H7 (cell line): Measurements from ENCODE around the gene OR7A10. TPM values are rescaled to one million over a fixed set of nuclear protein-coding genes. Genes with fewer than 3 reads are reported as not detected.

Experiments
- DNase-seq: peaks from one replicate; pipeline ENCODE4 v3.0.0; 2012
- H3K27me3 ChIP-seq: 2 replicates; pipeline ENCODE4 v1.6.0; 2011; ENCODE audit warnings: mild to moderate bottlenecking, low read length; ENCODE audit not compliant: control insufficient read depth, insufficient read depth
- H3K36me3 ChIP-seq: replicated peaks from 2 replicates; pipeline ENCODE4 v1.5.1; 2011; ENCODE audit warnings: low read length; ENCODE audit not compliant: control insufficient read depth, insufficient read depth
- H3K4me3 ChIP-seq: 2 replicates; pipeline ENCODE4 v1.5.1; 2011; ENCODE audit warnings: low read depth, mild to moderate bottlenecking, control low read depth, low read length, moderate library complexity; ENCODE audit not compliant: insufficient read depth
- total RNA-seq: library from RNA; depleted of rRNA; stranded (reverse); fragments of >200 nt; shearing (Covaris generic); gene quantifications from 2 replicates; pipeline ENCODE4 v1.2.3, GENCODE V29; 2014; rRNA removed

Gene OR7A10
- not detected in 2 replicates for total RNA-seq

DNA sequence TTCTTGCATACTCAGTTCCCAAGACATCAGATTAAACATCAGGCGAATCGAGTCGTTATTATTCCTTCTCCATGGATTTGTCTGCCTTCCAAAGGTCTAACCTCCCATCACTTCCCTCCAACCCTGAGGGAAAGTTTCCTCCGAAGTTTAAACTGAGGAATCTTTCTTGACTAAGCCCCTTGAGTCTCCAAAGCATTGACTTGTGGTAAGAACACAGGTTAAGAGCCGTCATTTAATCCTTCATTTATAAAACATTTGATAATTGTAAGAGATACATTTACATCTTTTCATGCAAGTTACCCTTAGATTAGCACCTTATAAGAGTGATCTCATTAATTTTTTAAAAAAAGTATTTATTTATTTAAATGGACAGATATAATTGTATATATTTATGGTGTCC is at the start of gene OR7A10:
TSS of gene OR7A10 (minus strand) at position 101 of the 400 bp plus-strand sequence. CDS start 7,045 bp downstream, outside the sequence.
- Histone ChIP-seq H3K36me3 (no peaks in the 10 kb centered on the region), H3K4me3 (no peak within 1 kb of the TSS), H3K27me3 (no peaks in the 10 kb centered on the region)
- DNase-seq, result no peak

- DNase-seq, result no peak
- H3K4me3 ChIP-seq, result no peak overlapping the region
- no peaks in the 10 kb centered on the region for H3K36me3 ChIP-seq
These were observed 42.1 kb upstream of the OR7A10 start for GRCh38 chr19:14890643-14891379.

GRCh38 chr19:14889994-14890642 is 41.4 kb upstream of the OR7A10 start:
- Histone ChIP-seq H3K27me3 (no peaks in the 10 kb centered on the region), H3K4me3 (no peak overlapping the region), H3K36me3 (no peaks in the 10 kb centered on the region)
- DNase-seq, result no peak

More at GRCh38 chr19:14890643-14891379, 42.1 kb upstream of the OR7A10 start:
- no peaks in the 10 kb centered on the region for H3K27me3 ChIP-seq

GRCh38 chr19:14886032-14886431 is 37.3 kb upstream of the OR7A10 start, which contains the start of gene OR7A17:
OR7A17 (minus strand) TSS chr19:14886132; CDS start chr19:14881355, 4,777 bp downstream.
- H3K36me3 ChIP-seq, result no peaks in the 10 kb centered on the region
- H3K27me3 ChIP-seq, result no peaks in the 10 kb centered on the region
- H3K4me3 ChIP-seq, result no peak within 1 kb of the TSS
- DNase-seq, result no peak

DNA sequence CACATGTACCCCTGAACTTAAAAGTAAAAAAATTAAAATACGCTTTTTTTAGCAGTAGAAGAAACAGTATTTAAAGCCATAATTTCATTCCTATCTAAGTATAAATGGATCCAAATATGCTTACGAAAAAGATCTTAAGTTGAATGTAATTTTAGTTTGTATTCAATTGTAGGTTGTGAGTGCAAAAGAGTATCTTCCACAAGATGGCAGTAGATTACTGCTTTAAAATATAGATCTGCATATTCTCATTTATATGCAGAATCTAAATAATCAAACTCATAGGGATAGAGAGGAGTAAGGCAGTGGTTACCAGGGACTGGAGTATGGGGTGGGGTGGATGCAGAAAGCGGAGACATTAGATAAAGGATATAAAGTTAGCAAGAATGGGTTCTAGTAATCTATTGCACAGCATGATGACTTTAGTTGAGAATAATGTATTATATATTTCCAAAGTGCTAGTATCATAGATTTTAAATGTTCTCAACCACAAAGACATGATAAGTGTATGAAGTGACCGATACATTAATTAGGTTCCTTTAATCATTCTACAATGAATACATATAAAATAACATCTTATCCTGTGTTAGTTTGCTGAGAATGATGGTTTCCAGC is 23.0 kb upstream of the OR7A10 start:
- peak; percentile 32 for DNase-seq
- H3K27me3 ChIP-seq, result no peaks in the 10 kb centered on the region
- H3K36me3 ChIP-seq, result no peaks in the 10 kb centered on the region
- H3K4me3 ChIP-seq, result no peak overlapping the region

DNA sequence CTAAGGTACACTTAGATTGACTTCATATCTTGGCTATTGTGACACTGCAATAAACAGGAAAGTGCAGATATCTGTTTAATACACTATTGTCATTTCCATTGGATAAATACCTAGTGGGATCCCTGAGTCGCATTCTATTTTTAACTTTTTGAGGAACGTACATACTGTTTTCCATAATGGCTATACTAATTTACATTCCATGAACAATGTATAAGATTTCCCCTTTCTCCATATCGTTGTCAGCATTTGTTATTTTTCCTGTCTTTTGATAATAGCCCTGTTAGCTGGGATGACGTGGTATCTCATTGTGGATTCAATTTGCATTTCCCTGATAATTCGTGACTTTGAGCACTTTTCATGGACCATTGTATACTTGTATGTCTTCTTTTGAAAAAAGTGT is 19.8 kb upstream of the OR7A10 start:
- no peaks in the 10 kb centered on the region for H3K27me3 ChIP-seq
- DNase-seq, result no peak
- no peak overlapping the region for H3K4me3 ChIP-seq
- H3K36me3 ChIP-seq, result no peaks in the 10 kb centered on the region

- Histone ChIP-seq H3K4me3 (no peak overlapping the region), H3K27me3 (no peaks in the 10 kb centered on the region), H3K36me3 (no peaks in the 10 kb centered on the region)
- no peak for DNase-seq
These were observed 5.1 kb downstream of the OR7A10 start for GRCh38 chr19:14843578-14843977.

GRCh38 chr19:14843169-14843568 is 5.6 kb downstream of the OR7A10 start:
- DNase-seq, result no peak
- Histone ChIP-seq H3K36me3 (no peaks in the 10 kb centered on the region), H3K27me3 (no peaks in the 10 kb centered on the region), H3K4me3 (no peak overlapping the region)

DNA sequence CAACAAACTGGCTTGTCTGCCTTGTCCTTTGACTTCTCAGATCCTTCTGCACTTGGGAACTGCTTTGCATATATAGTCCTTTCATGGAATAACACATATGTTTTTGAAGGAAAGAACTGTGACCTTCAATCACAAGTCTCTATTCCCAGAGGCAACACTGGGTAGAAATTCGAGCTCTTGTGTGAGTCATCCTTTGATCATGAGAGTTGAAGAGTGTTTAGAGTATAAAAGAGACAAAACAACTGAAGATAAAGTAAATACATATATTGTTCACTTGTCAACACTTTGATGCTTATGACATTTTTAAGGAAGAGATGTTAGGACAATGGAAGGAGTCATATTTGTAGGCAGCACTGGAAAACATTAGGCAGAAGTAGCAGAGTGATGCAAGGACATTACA is 8.5 kb downstream of the OR7A10 start:
- DNase-seq, result no peak
- no peaks in the 10 kb centered on the region for H3K36me3 ChIP-seq
- no peaks in the 10 kb centered on the region for H3K27me3 ChIP-seq
- H3K4me3 ChIP-seq, result no peak overlapping the region

GRCh38 chr19:14837391-14837790 is 11.3 kb downstream of the OR7A10 start:
- Histone ChIP-seq H3K4me3 (no peak overlapping the region), H3K27me3 (no peaks in the 10 kb centered on the region)
- no peak for DNase-seq

DNA sequence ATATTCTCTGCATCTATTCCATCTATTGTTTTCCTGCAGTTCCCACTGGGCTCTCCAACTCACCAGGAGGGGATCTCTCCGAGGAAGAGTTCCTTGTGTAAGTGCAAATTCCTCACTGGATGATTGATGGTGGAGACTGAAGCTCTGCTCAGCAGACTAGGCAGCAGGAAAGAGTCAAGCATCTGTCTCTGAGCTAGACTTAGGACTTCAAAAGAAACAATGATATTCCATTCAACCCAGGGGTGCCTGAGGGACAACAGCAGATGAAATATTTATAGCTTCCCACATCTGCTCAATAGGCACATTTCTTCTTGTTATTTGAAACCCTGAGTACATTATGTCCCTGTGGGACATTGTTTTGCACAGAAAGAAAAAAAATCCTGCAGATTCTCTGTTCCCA is 13.7 kb downstream of the OR7A10 start, which contains the start of the genes OR7A5 and OR7C1:
TSS of gene OR7A5 (minus strand) at position 175 of the 400 bp plus-strand sequence. CDS start 6,944 bp downstream, outside the sequence.
TSS of gene OR7C1 (minus strand) at position 175 of the 400 bp plus-strand sequence. CDS start 35,049 bp downstream, outside the sequence.
- H3K36me3 ChIP-seq, result no peaks in the 10 kb centered on the region
- peak; percentile 38 for DNase-seq
- H3K4me3 ChIP-seq, result no peak within 1 kb of the TSS
- no peaks in the 10 kb centered on the region for H3K27me3 ChIP-seq

More at GRCh38 chr19:14837391-14837790, 11.3 kb downstream of the OR7A10 start:
- H3K36me3 ChIP-seq, result no peaks in the 10 kb centered on the region

DNA sequence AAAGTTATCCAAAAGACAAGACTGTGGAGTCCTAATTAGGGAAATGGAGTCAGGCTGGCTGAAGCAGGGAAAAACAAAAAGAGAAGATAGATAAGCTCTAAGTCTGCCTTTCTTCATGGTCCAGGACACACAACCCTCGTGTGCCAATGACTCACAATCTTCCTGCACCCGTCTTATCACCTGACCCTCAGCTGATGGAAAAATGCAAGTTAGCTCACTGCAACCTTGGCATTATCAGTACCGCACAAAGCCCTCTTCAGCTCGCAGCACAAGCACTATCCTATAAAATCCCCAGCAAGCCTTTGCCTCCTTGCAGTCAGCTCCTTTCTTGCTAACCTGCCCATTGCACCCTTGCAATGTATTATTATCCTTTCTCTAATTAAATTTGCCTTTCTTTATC is 18.0 kb downstream of the OR7A10 start:
- Histone ChIP-seq H3K27me3 (no peaks in the 10 kb centered on the region), H3K4me3 (no peak overlapping the region), H3K36me3 (no peaks in the 10 kb centered on the region)
- no peak for DNase-seq

DNA sequence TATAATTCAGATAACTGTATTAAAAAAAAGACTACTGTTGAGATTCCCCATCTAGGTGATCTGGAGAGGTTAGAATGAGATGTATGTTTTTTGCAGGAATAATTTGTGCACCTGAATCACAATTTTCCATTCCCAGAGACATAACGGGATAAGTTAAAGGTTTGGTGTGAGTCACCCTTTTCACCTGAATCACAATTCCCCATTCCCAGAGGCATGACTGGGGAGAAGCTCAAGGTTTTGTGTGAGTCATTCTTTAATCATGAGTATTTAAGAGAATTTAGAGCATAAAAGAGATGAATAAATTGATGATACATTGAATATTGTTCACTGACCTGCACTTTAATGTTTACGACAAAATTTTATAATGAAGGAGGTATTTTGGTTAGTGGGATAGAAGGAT is 22.7 kb downstream of the OR7A10 start:
- no peak for DNase-seq
- Histone ChIP-seq H3K27me3 (no peaks in the 10 kb centered on the region), H3K4me3 (no peak overlapping the region), H3K36me3 (no peaks in the 10 kb centered on the region)

- no peaks in the 10 kb centered on the region for H3K36me3 ChIP-seq
- no peak overlapping the region for H3K4me3 ChIP-seq
- DNase-seq, result no peak
- H3K27me3 ChIP-seq, result no peaks in the 10 kb centered on the region
These were observed 26.8 kb downstream of the OR7A10 start for GRCh38 chr19:14821937-14822336.
